KMS-11 (cell line): ENCODE measurements around the gene ULK1.
"Not testable (repeated sequence)": the region's sequence is repeated elsewhere in the genome, so short reads cannot be mapped to it uniquely, and the experiment has no call there.

Source experiments
- H2AFZ ChIP-seq: fragments of 200-600 bp; sonication (generic); 2 replicates; pipeline ENCODE4 v1.6.1; 2016; ENCODE audit warnings: antibody characterized with exemption, mixed run types, low read depth
- H3K27ac ChIP-seq: fragments of 200-600 bp; sonication (generic); 2 replicates; pipeline ENCODE4 v1.6.1; 2016; ENCODE audit warnings: mild to moderate bottlenecking, mixed run types
- H3K27me3 ChIP-seq: fragments of 200-600 bp; sonication (generic); 2 replicates; pipeline ENCODE4 v1.6.1; 2017; ENCODE audit warnings: mild to moderate bottlenecking, low read depth, mixed run types, moderate library complexity; ENCODE audit not compliant: insufficient read depth
- H3K36me3 ChIP-seq: fragments of 200-600 bp; sonication (generic); 2 replicates; pipeline ENCODE4 v1.6.1; 2017; ENCODE audit warnings: mild to moderate bottlenecking, mixed run types; ENCODE audit not compliant: insufficient read depth
- H3K4me1 ChIP-seq: fragments of 200-600 bp; sonication (generic); 2 replicates; pipeline ENCODE4 v1.6.1; 2016; ENCODE audit warnings: mild to moderate bottlenecking, low read depth, mixed run types; ENCODE audit not compliant: poor library complexity, severe bottlenecking
- H3K4me2 ChIP-seq: fragments of 200-600 bp; sonication (generic); 2 replicates; pipeline ENCODE4 v1.7.0; 2016; ENCODE audit warnings: mild to moderate bottlenecking, mixed run types
- H3K4me3 ChIP-seq: fragments of 200-600 bp; sonication (generic); IDR thresholded peaks from 2 replicates; pipeline ENCODE4 v1.6.1; 2017; ENCODE audit warnings: low read depth, low read length, mixed read lengths; ENCODE audit not compliant: insufficient read depth
- H3K79me2 ChIP-seq: fragments of 200-600 bp; sonication (generic); 2 replicates; pipeline ENCODE4 v1.6.1; 2016; ENCODE audit warnings: low read depth, mixed run types; ENCODE audit not compliant: insufficient read depth
- H3K9ac ChIP-seq: fragments of 200-600 bp; sonication (generic); 2 replicates; pipeline ENCODE4 v1.6.1; 2016; ENCODE audit warnings: mild to moderate bottlenecking, mixed run types
- H4K20me1 ChIP-seq: fragments of 200-600 bp; sonication (generic); 2 replicates; pipeline ENCODE4 v1.6.1; 2016; ENCODE audit warnings: mild to moderate bottlenecking, mixed run types; ENCODE audit not compliant: insufficient read depth
- CTCF ChIP-seq: fragments of 200-600 bp; sonication (generic); conservative IDR thresholded peaks from 2 replicates; pipeline ENCODE4 v1.6.1; 2017; ENCODE audit warnings: low read depth, mild to moderate bottlenecking, antibody characterized with exemption, low read length, moderate library complexity, mixed read lengths

Gene ULK1

GRCh38 chr12:131869871-131870418, 24.5 kb upstream of the ULK1 start:
- Histone ChIP-seq H3K4me2 (no peak overlapping the region), H4K20me1 (no peaks in the 10 kb centered on the region), H3K4me1 (no peaks in the 10 kb centered on the region), H3K27ac (no peak overlapping the region), H2AFZ (no peak overlapping the region), H3K9ac (no peak overlapping the region), H3K36me3 (no peaks in the 10 kb centered on the region), H3K27me3 (no peaks in the 10 kb centered on the region), H3K4me3 (no peak overlapping the region), H3K79me2 (no peaks in the 10 kb centered on the region)
- TF ChIP-seq CTCF: no peak

- H3K27me3 ChIP-seq: no peaks in the 10 kb centered on the region
- no peak for TF ChIP-seq CTCF
- H3K4me1 ChIP-seq: no peaks in the 10 kb centered on the region
- H4K20me1 ChIP-seq: no peaks in the 10 kb centered on the region
- no peaks in the 10 kb centered on the region for H3K36me3 ChIP-seq
- no peak overlapping the region for H3K9ac ChIP-seq
- H3K27ac ChIP-seq: no peak overlapping the region
- no peak overlapping the region for H3K4me3 ChIP-seq
- H2AFZ ChIP-seq: no peak overlapping the region
- no peak overlapping the region for H3K4me2 ChIP-seq
- H3K79me2 ChIP-seq: no peaks in the 10 kb centered on the region
These were observed 22.7 kb upstream of the ULK1 start for GRCh38 chr12:131871677-131872076.

- Histone ChIP-seq H4K20me1 (no peaks in the 10 kb centered on the region), H3K36me3 (no peaks in the 10 kb centered on the region), H3K9ac (no peak overlapping the region), H3K27ac (no peak overlapping the region), H3K79me2 (no peaks in the 10 kb centered on the region), H3K27me3 (no peaks in the 10 kb centered on the region), H3K4me3 (no peak overlapping the region), H3K4me2 (no peak overlapping the region), H3K4me1 (no peaks in the 10 kb centered on the region), H2AFZ (no peak overlapping the region)
- TF ChIP-seq CTCF: no peak
These were observed 22.0 kb upstream of the ULK1 start for GRCh38 chr12:131872154-131873051.

- Histone ChIP-seq H4K20me1 (no peaks in the 10 kb centered on the region), H3K9ac (no peak overlapping the region), H3K4me2 (no peak overlapping the region), H3K4me1 (no peaks in the 10 kb centered on the region), H3K36me3 (no peaks in the 10 kb centered on the region), H2AFZ (no peak overlapping the region), H3K4me3 (no peak overlapping the region), H3K27ac (no peak overlapping the region), H3K79me2 (no peaks in the 10 kb centered on the region), H3K27me3 (peaks cover 3% of the 10 kb centered on the region; the same call in 1 of the 2 replicates)
- no peak for TF ChIP-seq CTCF
These were observed 21.1 kb upstream of the ULK1 start for GRCh38 chr12:131873293-131873692.

- H3K27me3 ChIP-seq, H4K20me1 ChIP-seq, H3K4me1 ChIP-seq, H3K4me2 ChIP-seq, H3K79me2 ChIP-seq, H3K27ac ChIP-seq, H3K9ac ChIP-seq, H2AFZ ChIP-seq, H3K4me3 ChIP-seq, H3K36me3 ChIP-seq: not testable (repeated sequence)
These were observed 19.4 kb upstream of the ULK1 start for GRCh38 chr12:131874972-131875371.

GRCh38 chr12:131877216-131877615, 17.2 kb upstream of the ULK1 start:
- not testable (repeated sequence) for H3K27me3 ChIP-seq, H3K4me1 ChIP-seq, H2AFZ ChIP-seq, H3K4me2 ChIP-seq, H3K4me3 ChIP-seq, H3K79me2 ChIP-seq, H4K20me1 ChIP-seq, H3K9ac ChIP-seq, H3K27ac ChIP-seq, H3K36me3 ChIP-seq

GRCh38 chr12:131878436-131878835, 16.0 kb upstream of the ULK1 start:
- H3K79me2 ChIP-seq, H4K20me1 ChIP-seq, H3K9ac ChIP-seq, H3K36me3 ChIP-seq, H3K27me3 ChIP-seq, H3K4me3 ChIP-seq, H3K4me1 ChIP-seq, H3K27ac ChIP-seq, H3K4me2 ChIP-seq, H2AFZ ChIP-seq: not testable (repeated sequence)
